CD8-positive, alpha-beta memory T cell (primary cell): ENCODE measurements around the gene ADGRE2. TPM values are rescaled to one million over a fixed set of nuclear protein-coding genes. Genes with fewer than 3 reads are reported as not detected.
"Not testable (repeated sequence)": the region's sequence is repeated elsewhere in the genome, so short reads cannot be mapped to it uniquely, and the experiment has no call there.

Experiments
- CTCF ChIA-PET: fragments of 350-600 bp; sonication (Branson Sonifier 250); formaldehyde crosslinking; loops from one replicate; lab custom pipeline; 2021; ENCODE audit warnings: antibody characterized with exemption; lab: Charles Lee
- POLR2A ChIA-PET: fragments of 350-600 bp; sonication (Branson Sonifier 250); formaldehyde crosslinking; loops from one replicate; lab custom pipeline; 2021; ENCODE audit warnings: antibody characterized with exemption; lab: Charles Lee
- DNase-seq, 5 donors: peaks; one replicate each; pipeline versions ENCODE4 v3.0.0 to v3.0.0-alpha.2; 2020 to 2022; ENCODE audit warnings: mixed read lengths in 1 of 5
- H3K27ac ChIP-seq: one replicate; pipeline ENCODE4 v1.7.0; 2013; ENCODE audit warnings: low read depth, mild to moderate bottlenecking, low read length, moderate library complexity
- H3K27me3 ChIP-seq: 2 replicates; pipeline ENCODE4 v1.7.0; 2013; ENCODE audit warnings: low read length, mild to moderate bottlenecking; ENCODE audit not compliant: insufficient read depth, poor library complexity, severe bottlenecking
- H3K36me3 ChIP-seq: 2 replicates; pipeline ENCODE4 v1.7.0; 2013; ENCODE audit warnings: mild to moderate bottlenecking, low read length, moderate library complexity; ENCODE audit not compliant: insufficient read depth
- H3K4me1 ChIP-seq: 2 replicates; pipeline ENCODE4 v1.7.0; 2013; ENCODE audit warnings: mild to moderate bottlenecking, low read length, moderate library complexity; ENCODE audit not compliant: insufficient read depth
- H3K4me3 ChIP-seq: 2 replicates; pipeline ENCODE4 v1.7.0; 2013; ENCODE audit warnings: mild to moderate bottlenecking, low read length
- H3K9me3 ChIP-seq: 2 replicates; pipeline ENCODE4 v1.7.0; 2013; ENCODE audit warnings: mild to moderate bottlenecking, low read length
- H3K27ac Mint-ChIP-seq, 8 donors: one replicate each; pipeline ENCODE4 v1.8.0; 2020 to 2021; ENCODE audit warnings: mixed read lengths in 8 of 8, mild to moderate bottlenecking in 6 of 8, inconsistent platforms in 3 of 8, moderate library complexity in 3 of 8
- H3K27me3 Mint-ChIP-seq, 2 donors: one replicate each; pipeline ENCODE4 v1.8.0; 2020 to 2021; ENCODE audit warnings: mixed read lengths in 2 of 2, mild to moderate bottlenecking in 1 of 2, moderate library complexity in 1 of 2
- H3K36me3 Mint-ChIP-seq, 3 donors: one replicate each; pipeline ENCODE4 v1.8.0; 2020 to 2021; ENCODE audit warnings: mixed read lengths in 3 of 3, inconsistent platforms in 1 of 3, mild to moderate bottlenecking in 1 of 3
- H3K4me1 Mint-ChIP-seq, 3 donors: one replicate each; pipeline ENCODE4 v1.8.0; 2020 to 2021; ENCODE audit warnings: mixed read lengths in 3 of 3, inconsistent platforms in 1 of 3, mild to moderate bottlenecking in 1 of 3
- H3K4me3 Mint-ChIP-seq, 7 donors: one replicate each; pipeline ENCODE4 v1.8.0; 2020 to 2021; ENCODE audit warnings: mixed read lengths in 7 of 7, mild to moderate bottlenecking in 6 of 7, moderate library complexity in 4 of 7, inconsistent platforms in 2 of 7
- H3K9me3 Mint-ChIP-seq, 5 donors: one replicate each; pipeline ENCODE4 v1.8.0; 2020 to 2022; ENCODE audit warnings: mixed read lengths in 5 of 5, mild to moderate bottlenecking in 3 of 5, moderate library complexity in 2 of 5, inconsistent platforms in 1 of 5
- polyA plus RNA-seq: library from polyadenylated mRNA; unstranded; fragments of 300-500 nt; fragmentation: Illumina TruSeq; gene quantifications from one replicate; pipeline ENCODE4 v1.2.3, GENCODE V29; 2021
- total RNA-seq, 2 experiments: library from RNA; stranded (reverse); gene quantifications; one replicate each; pipeline ENCODE4 v1.2.3, GENCODE V29; 2021

ADGRE2 gene
- under 1 TPM; 0.44 to 0.55 TPM for total RNA-seq
- polyA plus RNA-seq = 0.09 TPM

- H3K9me3 ChIP-seq, H3K36me3 ChIP-seq, H3K27ac Mint-ChIP-seq, H3K36me3 Mint-ChIP-seq, H3K27ac ChIP-seq, H3K4me1 ChIP-seq, H3K27me3 ChIP-seq, H3K9me3 Mint-ChIP-seq, H3K4me3 Mint-ChIP-seq, H3K4me1 Mint-ChIP-seq, CTCF ChIA-PET, DNase-seq, H3K4me3 ChIP-seq, POLR2A ChIA-PET: not testable (repeated sequence)
- H3K27me3 Mint-ChIP-seq = peaks cover 30 to 46% of the 10 kb centered on the region in 2 donors
Observed at GRCh38 chr19:14778110-14778845, at the start of gene ADGRE2. Gene ADGRE2, minus strand, starts transcription at chr19:14778560. Its CDS starts 1,804 bp downstream, at chr19:14776756.

- no peak overlapping the region for H3K27ac Mint-ChIP-seq
- no peak overlapping the region for H3K4me3 Mint-ChIP-seq
- Histone ChIP-seq H3K27me3 (no peaks in the 10 kb centered on the region), H3K9me3 (no peaks in the 10 kb centered on the region), H3K27ac (no peak overlapping the region), H3K4me1 (no peaks in the 10 kb centered on the region), H3K36me3 (no peaks in the 10 kb centered on the region), H3K4me3 (no peak overlapping the region)
- no peaks in the 10 kb centered on the region for H3K36me3 Mint-ChIP-seq
- ChIA-PET POLR2A (no interaction called here), CTCF (no interaction called here)
- H3K27me3 Mint-ChIP-seq = peaks cover 20 to 61% of the 10 kb centered on the region in 2 donors
- peaks cover 0 to 7% (median 0%) of the 10 kb centered on the region in 5 donors for H3K9me3 Mint-ChIP-seq
- no peaks in the 10 kb centered on the region for H3K4me1 Mint-ChIP-seq
- no peak for DNase-seq
Observed at GRCh38 chr19:14826006-14826405, 47.6 kb upstream of the ADGRE2 start.

GRCh38 chr19:14821937-14822336 lies 43.6 kb upstream of the ADGRE2 start:
- no peak overlapping the region for H3K4me3 Mint-ChIP-seq
- no peaks in the 10 kb centered on the region for H3K27me3 ChIP-seq
- no peak overlapping the region for H3K27ac ChIP-seq
- H3K4me1 Mint-ChIP-seq = no peaks in the 10 kb centered on the region
- H3K4me3 ChIP-seq = no peak overlapping the region
- ChIA-PET CTCF (no interaction called here), POLR2A (no interaction called here)
- no peak overlapping the region for H3K27ac Mint-ChIP-seq
- peaks cover 0 to 7% (median 0%) of the 10 kb centered on the region in 5 donors for H3K9me3 Mint-ChIP-seq
- no peaks in the 10 kb centered on the region for H3K9me3 ChIP-seq
- H3K4me1 ChIP-seq = no peaks in the 10 kb centered on the region
- no peaks in the 10 kb centered on the region for H3K36me3 ChIP-seq
- no peak for DNase-seq
- peaks cover 20 to 50% of the 10 kb centered on the region in 2 donors for H3K27me3 Mint-ChIP-seq
- no peaks in the 10 kb centered on the region for H3K36me3 Mint-ChIP-seq

- ChIA-PET POLR2A (no interaction called here), CTCF (no interaction called here)
- no peak overlapping the region for H3K4me3 Mint-ChIP-seq
- H3K4me1 Mint-ChIP-seq = no peaks in the 10 kb centered on the region
- Histone ChIP-seq H3K36me3 (no peaks in the 10 kb centered on the region), H3K4me3 (no peak overlapping the region), H3K27me3 (no peaks in the 10 kb centered on the region), H3K9me3 (no peaks in the 10 kb centered on the region), H3K4me1 (no peaks in the 10 kb centered on the region), H3K27ac (no peak overlapping the region)
- peaks cover 0 to 3% (median 0%) of the 10 kb centered on the region in 5 donors for H3K9me3 Mint-ChIP-seq
- no peaks in the 10 kb centered on the region for H3K36me3 Mint-ChIP-seq
- H3K27me3 Mint-ChIP-seq = peaks cover 4 to 18% of the 10 kb centered on the region in 2 donors
- no peak overlapping the region for H3K27ac Mint-ChIP-seq
- no peak for DNase-seq
Observed at GRCh38 chr19:14818588-14818987, 40.2 kb upstream of the ADGRE2 start.

- Histone ChIP-seq H3K9me3 (no peaks in the 10 kb centered on the region), H3K4me3 (no peak overlapping the region), H3K27me3 (no peaks in the 10 kb centered on the region), H3K4me1 (no peaks in the 10 kb centered on the region), H3K36me3 (no peaks in the 10 kb centered on the region), H3K27ac (no peak overlapping the region)
- Mint-ChIP-seq H3K27ac (no peak overlapping the region), H3K4me3 (no peak overlapping the region), H3K27me3 (peaks cover 1 to 13% of the 10 kb centered on the region in 2 donors), H3K36me3 (no peaks in the 10 kb centered on the region), H3K4me1 (no peaks in the 10 kb centered on the region), H3K9me3 (peaks cover 0 to 3% (median 0%) of the 10 kb centered on the region in 5 donors)
- POLR2A ChIA-PET = no interaction called here
- CTCF ChIA-PET = no interaction called here
- DNase-seq = no peak
Observed at GRCh38 chr19:14817052-14817451, 38.7 kb upstream of the ADGRE2 start.

GRCh38 chr19:14814982-14815652 lies 36.8 kb upstream of the ADGRE2 start:
- POLR2A ChIA-PET = no interaction called here
- Histone ChIP-seq H3K27me3 (no peaks in the 10 kb centered on the region), H3K27ac (no peak overlapping the region), H3K4me3 (no peak overlapping the region), H3K9me3 (no peaks in the 10 kb centered on the region), H3K4me1 (no peaks in the 10 kb centered on the region), H3K36me3 (no peaks in the 10 kb centered on the region)
- CTCF ChIA-PET = no interaction called here
- peaks cover 1 to 4% of the 10 kb centered on the region in 2 donors for H3K27me3 Mint-ChIP-seq
- no peaks in the 10 kb centered on the region for H3K4me1 Mint-ChIP-seq
- H3K9me3 Mint-ChIP-seq = peaks cover 0 to 3% (median 0%) of the 10 kb centered on the region in 5 donors
- no peak overlapping the region for H3K27ac Mint-ChIP-seq
- no peak overlapping the region for H3K4me3 Mint-ChIP-seq
- DNase-seq = no peak
- no peaks in the 10 kb centered on the region for H3K36me3 Mint-ChIP-seq

- peaks cover 0 to 2% (median 0%) of the 10 kb centered on the region in 3 donors for H3K36me3 Mint-ChIP-seq
- ChIA-PET CTCF (no interaction called here), POLR2A (no interaction called here)
- H3K9me3 Mint-ChIP-seq = no peaks in the 10 kb centered on the region
- no peak overlapping the region for H3K4me3 ChIP-seq
- H3K27me3 Mint-ChIP-seq = peaks cover 0 to 17% of the 10 kb centered on the region in 2 donors
- H3K27ac ChIP-seq = no peak overlapping the region
- DNase-seq = no peak
- no peak overlapping the region for H3K27ac Mint-ChIP-seq
- no peaks in the 10 kb centered on the region for H3K9me3 ChIP-seq
- H3K27me3 ChIP-seq = no peaks in the 10 kb centered on the region
- H3K4me1 Mint-ChIP-seq = no peaks in the 10 kb centered on the region
- no peaks in the 10 kb centered on the region for H3K36me3 ChIP-seq
- H3K4me3 Mint-ChIP-seq = no peak overlapping the region
- H3K4me1 ChIP-seq = no peaks in the 10 kb centered on the region
Observed at GRCh38 chr19:14809272-14810057, 31.1 kb upstream of the ADGRE2 start.

- no peaks in the 10 kb centered on the region for H3K36me3 ChIP-seq
- H3K9me3 ChIP-seq = no peaks in the 10 kb centered on the region
- POLR2A ChIA-PET = no interaction called here
- H3K27ac Mint-ChIP-seq = no peak overlapping the region
- no peak overlapping the region for H3K27ac ChIP-seq
- H3K36me3 Mint-ChIP-seq = peaks cover 0 to 2% (median 0%) of the 10 kb centered on the region in 3 donors
- H3K4me3 ChIP-seq = no peak overlapping the region
- no peak for DNase-seq
- no peaks in the 10 kb centered on the region for H3K4me1 Mint-ChIP-seq
- no peak overlapping the region for H3K4me3 Mint-ChIP-seq
- no peaks in the 10 kb centered on the region for H3K27me3 ChIP-seq
- no peaks in the 10 kb centered on the region for H3K9me3 Mint-ChIP-seq
- no peaks in the 10 kb centered on the region for H3K4me1 ChIP-seq
- CTCF ChIA-PET = no interaction called here
- peaks cover 4 to 34% of the 10 kb centered on the region in 2 donors for H3K27me3 Mint-ChIP-seq
Observed at GRCh38 chr19:14804765-14805164, 26.4 kb upstream of the ADGRE2 start.
